C4-2B (cell line): ENCODE measurements around the gene RNF213.

Source experiments
- H3K27ac ChIP-seq: fragments of 450-650 bp; 2 replicates; pipeline ENCODE4 v1.5.1; 2017
- ZFX ChIP-seq: fragments of 450-650 bp; IDR thresholded peaks from 2 replicates; pipeline ENCODE4 v1.6.1; 2017
- TF ChIP-seq, protein P1 (sequence below): fragments of 450-650 bp; conservative IDR thresholded peaks from 2 replicates; pipeline ENCODE4 v1.5.1; 2017; ENCODE audit warnings: mild to moderate bottlenecking

Gene RNF213

GRCh38 chr17:80220736-80221215 lies 39.9 kb upstream of the RNF213 start:
- H3K27ac ChIP-seq: peak overlapping the region; percentile 99
- TF ChIP-seq, protein P1, sequence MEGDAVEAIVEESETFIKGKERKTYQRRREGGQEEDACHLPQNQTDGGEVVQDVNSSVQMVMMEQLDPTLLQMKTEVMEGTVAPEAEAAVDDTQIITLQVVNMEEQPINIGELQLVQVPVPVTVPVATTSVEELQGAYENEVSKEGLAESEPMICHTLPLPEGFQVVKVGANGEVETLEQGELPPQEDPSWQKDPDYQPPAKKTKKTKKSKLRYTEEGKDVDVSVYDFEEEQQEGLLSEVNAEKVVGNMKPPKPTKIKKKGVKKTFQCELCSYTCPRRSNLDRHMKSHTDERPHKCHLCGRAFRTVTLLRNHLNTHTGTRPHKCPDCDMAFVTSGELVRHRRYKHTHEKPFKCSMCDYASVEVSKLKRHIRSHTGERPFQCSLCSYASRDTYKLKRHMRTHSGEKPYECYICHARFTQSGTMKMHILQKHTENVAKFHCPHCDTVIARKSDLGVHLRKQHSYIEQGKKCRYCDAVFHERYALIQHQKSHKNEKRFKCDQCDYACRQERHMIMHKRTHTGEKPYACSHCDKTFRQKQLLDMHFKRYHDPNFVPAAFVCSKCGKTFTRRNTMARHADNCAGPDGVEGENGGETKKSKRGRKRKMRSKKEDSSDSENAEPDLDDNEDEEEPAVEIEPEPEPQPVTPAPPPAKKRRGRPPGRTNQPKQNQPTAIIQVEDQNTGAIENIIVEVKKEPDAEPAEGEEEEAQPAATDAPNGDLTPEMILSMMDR: no peak
- TF ChIP-seq ZFX: no peak

- H3K27ac ChIP-seq: no peak overlapping the region; the same call in 1 of the 2 replicates
Measured at GRCh38 chr17:80221351-80222105, 39.1 kb upstream of the RNF213 start.

DNA sequence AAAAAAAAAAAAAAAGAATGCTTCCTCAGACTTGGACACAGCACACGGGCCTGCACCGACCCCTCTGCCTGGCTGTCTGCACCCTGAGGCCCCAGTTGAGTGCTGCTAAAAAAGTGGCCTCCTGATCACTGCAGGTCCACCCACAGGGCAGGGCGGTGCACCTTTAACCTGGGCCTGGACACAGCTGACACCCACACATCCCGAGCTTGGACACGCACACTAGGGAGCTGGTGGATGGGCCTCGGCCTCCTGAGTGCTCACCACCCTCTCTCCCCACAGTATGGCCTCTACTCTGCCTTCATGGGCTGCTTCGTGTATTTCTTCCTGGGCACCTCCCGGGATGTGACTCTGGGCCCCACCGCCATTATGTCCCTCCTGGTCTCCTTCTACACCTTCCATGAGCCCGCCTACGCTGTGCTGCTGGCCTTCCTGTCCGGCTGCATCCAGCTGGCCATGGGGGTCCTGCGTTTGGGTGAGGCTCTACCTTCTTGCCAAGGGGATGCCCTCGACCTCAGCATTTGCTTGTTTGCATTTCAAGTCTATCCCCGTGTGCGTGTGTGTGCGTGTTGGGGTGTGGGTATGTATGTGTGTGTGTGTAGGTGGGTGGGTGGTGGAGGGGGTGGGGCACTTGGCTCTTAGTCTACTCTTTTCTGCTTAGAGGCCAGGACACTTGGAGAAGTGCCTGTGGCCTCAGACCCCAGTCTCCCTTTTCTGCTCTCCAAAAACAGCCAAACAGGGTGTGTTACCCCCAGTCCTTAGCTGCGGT lies 38.1 kb upstream of the RNF213 start:
- no peak for TF ChIP-seq ZFX
- TF ChIP-seq, protein P1: no peak
- no peak overlapping the region for H3K27ac ChIP-seq

More at GRCh38 chr17:80221351-80222105, 39.1 kb upstream of the RNF213 start:
- TF ChIP-seq, protein P1: no peak
- no peak for TF ChIP-seq ZFX

GRCh38 chr17:80223142-80223815 lies 37.4 kb upstream of the RNF213 start:
- TF ChIP-seq, protein P1: no peak
- TF ChIP-seq ZFX: no peak
- no peak overlapping the region for H3K27ac ChIP-seq

GRCh38 chr17:80223838-80224497 lies 36.7 kb upstream of the RNF213 start:
- TF ChIP-seq, protein P1: no peak
- TF ChIP-seq ZFX: no peak
- H3K27ac ChIP-seq: no peak overlapping the region

DNA sequence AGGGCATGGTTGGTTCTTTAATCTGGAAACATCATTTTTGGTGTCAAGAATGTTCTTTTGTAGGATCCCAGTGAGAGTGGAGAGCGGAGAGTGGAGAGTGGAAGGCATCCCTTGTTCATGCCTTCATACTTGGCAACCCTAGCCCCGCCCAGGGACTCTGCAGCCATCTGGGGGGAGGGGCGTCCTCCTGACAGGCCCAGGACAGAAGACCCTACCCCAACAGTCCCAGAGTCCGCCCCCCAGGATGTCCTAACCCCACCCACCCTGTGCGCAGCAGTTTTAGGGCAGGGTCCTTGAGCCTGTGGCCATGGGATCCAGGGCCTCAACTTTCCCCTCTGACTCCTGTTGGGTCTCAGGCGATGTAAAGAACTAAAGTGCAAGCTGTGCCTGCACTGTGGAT lies 36.0 kb upstream of the RNF213 start:
- H3K27ac ChIP-seq: no peak overlapping the region
- TF ChIP-seq, protein P1: no peak
- TF ChIP-seq ZFX: no peak
